ENCODE results near the gene WBP2. TPM values are rescaled to one million over a fixed set of nuclear protein-coding genes. Genes with fewer than 3 reads are reported as not detected.
A peak's percentile ranks its signal among the peaks of the same experiment; 100 is the strongest.
"Not testable (repeated sequence)": the region's sequence is repeated elsewhere in the genome, so short reads cannot be mapped to it uniquely, and the experiment has no call there.

The WBP2 gene
- total RNA-seq, 2 experiments from 2014 or later = 68.7 to 74.1 TPM

- H3K36me3 Mint-ChIP-seq (ENCODE audit: low read depth) = peaks cover 2% of the 10 kb centered on the region
- ChIA-PET CTCF (no interaction called here), POLR2A (interaction anchor here (1.2 kb wide), 1 partner anchor 9 kb away, joined by 3 read pairs; no protein-coding TSS in a partner anchor)
- H3K27ac Mint-ChIP-seq = peak overlapping the region; percentile 10
- H3K4me3 Mint-ChIP-seq = no peak overlapping the region
- ATAC-seq (no peak), DNase-seq (no peak)
- no peaks in the 10 kb centered on the region for H3K4me1 Mint-ChIP-seq
- H3K27me3 Mint-ChIP-seq = no peaks in the 10 kb centered on the region
- intact Hi-C loops (cut with DNase I, micrococcal nuclease) = loop anchor here in 1 of 2 experiments (2.0 kb wide), 1 partner anchor 22 kb away; no protein-coding TSS in a partner anchor
- H3K9me3 Mint-ChIP-seq (ENCODE audit: low read depth) = no peaks in the 10 kb centered on the region
These were observed 33.3 kb upstream of the WBP2 start for GRCh38 chr17:75888484-75888883.

GRCh38 chr17:75885860-75886259 is 30.7 kb upstream of the WBP2 start:
- H3K36me3 Mint-ChIP-seq (ENCODE audit: low read depth); POLR2A ChIA-PET; H3K27ac Mint-ChIP-seq; ATAC-seq; H3K4me3 Mint-ChIP-seq; H3K9me3 Mint-ChIP-seq (ENCODE audit: low read depth); intact Hi-C loops (cut with DNase I, micrococcal nuclease); DNase-seq; H3K27me3 Mint-ChIP-seq; H3K4me1 Mint-ChIP-seq: not testable (repeated sequence)
- CTCF ChIA-PET = interaction anchor here (0.7 to 1.8 kb wide), 2 partner anchors 10 to 24 kb away, joined by 3 to 5 read pairs; no protein-coding TSS in a partner anchor

GRCh38 chr17:75885431-75885830 is 30.3 kb upstream of the WBP2 start:
- Mint-ChIP-seq H3K27me3 (no peaks in the 10 kb centered on the region), H3K4me3 (no peak overlapping the region), H3K36me3 (ENCODE audit: low read depth) (no peaks in the 10 kb centered on the region), H3K9me3 (ENCODE audit: low read depth) (no peaks in the 10 kb centered on the region), H3K4me1 (no peaks in the 10 kb centered on the region), H3K27ac (no peak overlapping the region)
- ChIA-PET CTCF (interaction anchor here (1.2 to 1.8 kb wide), 2 partner anchors 10 to 24 kb away, joined by 4 to 5 read pairs; no protein-coding TSS in a partner anchor), POLR2A (no interaction called here)
- intact Hi-C loops (cut with DNase I, micrococcal nuclease) = no loop called here
- no peak for DNase-seq
- ATAC-seq = no peak

GRCh38 chr17:75881678-75882454 is 26.7 kb upstream of the WBP2 start:
- peaks cover 7% of the 10 kb centered on the region for H3K4me1 Mint-ChIP-seq

GRCh38 chr17:75880266-75880665 is 25.1 kb upstream of the WBP2 start:
- Mint-ChIP-seq H3K36me3 (ENCODE audit: low read depth) (peaks cover 8% of the 10 kb centered on the region), H3K4me1 (peaks cover 20% of the 10 kb centered on the region), H3K27ac (no peak overlapping the region), H3K4me3 (peak overlapping the region; percentile 12), H3K27me3 (peaks cover 2% of the 10 kb centered on the region), H3K9me3 (ENCODE audit: low read depth) (no peaks in the 10 kb centered on the region)
- no peak for ATAC-seq
- ChIA-PET CTCF (interaction anchor here (0.7 to 2.5 kb wide), 4 partner anchors 16 to 524 kb away, joined by 3 to 13 read pairs (median 5); partner anchors contain the start of gene TRIM65), POLR2A (interaction anchor here (0.7 kb wide), 1 partner anchor 853 kb away, joined by 3 read pairs; no protein-coding TSS in a partner anchor)
- intact Hi-C loops (cut with DNase I, micrococcal nuclease) = no loop called here
- no peak for DNase-seq

More at GRCh38 chr17:75881678-75882454, 26.7 kb upstream of the WBP2 start:
- Mint-ChIP-seq H3K9me3 (ENCODE audit: low read depth) (no peaks in the 10 kb centered on the region), H3K27me3 (peaks cover 2% of the 10 kb centered on the region), H3K36me3 (ENCODE audit: low read depth) (peaks cover 4% of the 10 kb centered on the region), H3K4me3 (no peak overlapping the region), H3K27ac (peak overlapping the region; percentile 16)
- intact Hi-C loops (cut with DNase I, micrococcal nuclease) = no loop called here
- DNase-seq (no peak), ATAC-seq (no peak)
- POLR2A ChIA-PET = no interaction called here
- CTCF ChIA-PET = interaction anchor here (0.5 to 1.1 kb wide), 4 partner anchors 8 to 440 kb away, joined by 3 to 5 read pairs (median 4); no protein-coding TSS in a partner anchor

- POLR2A ChIA-PET = interaction anchor here (0.6 to 1.8 kb wide), 5 partner anchors 15 to 100 kb away, joined by 3 to 9 read pairs (median 4); partner anchors contain the start of genes ACOX1, TEN1 and WBP2
- H3K27me3 Mint-ChIP-seq = peaks cover 2% of the 10 kb centered on the region
- H3K9me3 Mint-ChIP-seq (ENCODE audit: low read depth) = no peaks in the 10 kb centered on the region
- peaks cover 8% of the 10 kb centered on the region for H3K36me3 Mint-ChIP-seq (ENCODE audit: low read depth)
- DNase-seq (peak; percentile 55), ATAC-seq (peak; percentile 5)
- intact Hi-C loops (cut with DNase I, micrococcal nuclease) = no loop called here
- CTCF ChIA-PET = interaction anchor here (0.7 to 2.6 kb wide), 25 partner anchors 9 to 402 kb away, joined by 3 to 20 read pairs (median 4); partner anchors contain the start of genes FBF1, MRPL38, TRIM65 and WBP2
- H3K4me3 Mint-ChIP-seq = peak within 1 kb of the TSS; percentile 91
- H3K4me1 Mint-ChIP-seq = peaks cover 23% of the 10 kb centered on the region
- H3K27ac Mint-ChIP-seq = peak within 1 kb of the TSS; percentile 94
These were observed 23.3 kb upstream of the WBP2 start, which contains the start of gene TRIM47 for GRCh38 chr17:75878174-75878998. Gene TRIM47, minus strand, starts transcription at chr17:75878581. Its CDS starts 33 bp downstream, at chr17:75878548.

DNA sequence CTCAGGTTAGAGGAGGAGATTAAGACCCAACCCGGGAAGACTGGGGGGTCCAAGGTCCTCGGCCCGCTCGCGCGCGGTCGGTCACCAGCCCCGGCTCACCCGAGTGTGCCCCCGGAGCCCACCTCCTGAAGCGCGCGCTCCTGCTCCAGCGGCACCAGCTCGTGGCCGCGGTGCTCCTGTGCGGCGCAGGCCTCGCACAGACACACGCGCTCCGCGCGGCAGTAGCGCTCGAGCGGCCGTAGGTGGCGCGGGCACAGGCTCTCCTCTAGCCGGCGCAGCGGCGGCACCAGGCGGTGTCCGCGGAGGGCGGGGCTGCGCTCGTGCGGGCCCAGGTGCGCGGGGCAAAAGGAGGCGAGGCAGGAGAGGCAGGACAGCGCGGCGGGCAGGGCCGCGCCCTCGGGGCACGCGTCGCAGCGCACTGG is 22.6 kb upstream of the WBP2 start:
- intact Hi-C loops (cut with DNase I, micrococcal nuclease) = loop anchor here (1.0 to 2.0 kb wide), 4 partner anchors 19 to 508 kb away; partner anchors contain the start of gene TRIM65 (in 2 of the 2)
- peaks cover 26% of the 10 kb centered on the region for H3K4me1 Mint-ChIP-seq
- peaks cover 2% of the 10 kb centered on the region for H3K27me3 Mint-ChIP-seq

DNA sequence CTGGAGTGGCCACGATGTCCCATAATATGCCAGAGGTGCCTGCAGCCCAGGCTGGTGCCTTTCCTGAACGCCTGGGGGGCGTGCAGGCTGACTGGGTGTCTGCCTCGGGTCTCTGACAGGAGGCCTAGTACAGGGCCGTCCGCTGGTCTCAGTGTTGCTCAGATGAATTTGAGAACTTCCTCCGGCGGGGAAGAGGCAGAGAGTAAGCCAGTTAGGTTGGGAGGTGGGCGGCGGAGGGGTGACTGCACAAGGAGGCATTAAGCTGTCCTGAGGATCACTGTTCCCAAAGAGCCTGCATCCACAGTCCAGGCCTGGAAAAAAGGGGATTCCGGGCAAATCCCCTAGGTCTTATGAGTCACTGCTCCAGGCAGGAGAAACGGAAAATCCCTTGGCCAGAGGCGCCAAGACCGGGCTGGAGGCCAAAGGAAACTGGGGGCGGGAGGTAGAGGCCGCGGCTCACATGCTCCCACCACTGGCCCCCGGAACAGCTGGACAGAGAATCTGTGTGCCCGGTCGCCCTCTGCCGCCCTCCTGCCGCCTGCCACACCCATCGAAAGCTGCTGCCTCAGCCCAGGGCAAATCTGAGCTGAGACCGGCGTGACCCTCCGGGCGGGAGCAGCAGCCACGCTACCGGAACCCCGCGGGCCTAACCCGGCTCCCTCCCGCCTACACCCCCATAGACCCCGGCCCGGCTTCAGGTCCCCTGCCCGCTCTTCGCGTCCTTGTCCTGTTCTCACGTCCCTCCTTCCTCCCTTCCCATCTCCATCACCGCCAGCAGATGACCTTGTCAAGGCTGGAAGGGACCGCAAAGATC is 22.0 kb upstream of the WBP2 start:
- Mint-ChIP-seq H3K27me3 (peaks cover 2% of the 10 kb centered on the region), H3K4me3 (peak overlapping the region; percentile 91), H3K36me3 (ENCODE audit: low read depth) (peaks cover 8% of the 10 kb centered on the region), H3K9me3 (ENCODE audit: low read depth) (no peaks in the 10 kb centered on the region), H3K27ac (peak overlapping the region; percentile 94), H3K4me1 (peaks cover 32% of the 10 kb centered on the region)
- DNase-seq = peak; percentile 73
- CTCF ChIA-PET = interaction anchor here (0.6 to 2.6 kb wide), 19 partner anchors 12 to 528 kb away, joined by 3 to 20 read pairs (median 4); partner anchors contain the start of genes TRIM65 and WBP2
- POLR2A ChIA-PET = interaction anchor here (1.0 to 2.3 kb wide), 5 partner anchors 18 to 91 kb away, joined by 3 to 15 read pairs (median 4); partner anchors contain the start of gene WBP2
- intact Hi-C loops (cut with DNase I, micrococcal nuclease) = loop anchor here (1.0 to 2.0 kb wide), 7 partner anchors 19 to 508 kb away; partner anchors contain the start of genes TRIM65 (in 2 of the 2) and WBP2 (in 1 of the 2)
- ATAC-seq = peak; percentile 31

More for the DNA sequence above, 22.6 kb upstream of the WBP2 start:
- POLR2A ChIA-PET = interaction anchor here (1.0 to 1.8 kb wide), 5 partner anchors 19 to 101 kb away, joined by 3 to 9 read pairs (median 4); partner anchors contain the start of genes ACOX1, TEN1 and WBP2
- CTCF ChIA-PET = interaction anchor here (0.6 to 2.6 kb wide), 17 partner anchors 12 to 402 kb away, joined by 3 to 20 read pairs (median 4); partner anchors contain the start of genes TRIM65 and WBP2
- DNase-seq (peak; percentile 87), ATAC-seq (peak; percentile 72)
- H3K9me3 Mint-ChIP-seq (ENCODE audit: low read depth) = no peaks in the 10 kb centered on the region
- H3K27ac Mint-ChIP-seq = peak overlapping the region; percentile 94
- peak overlapping the region; percentile 91 for H3K4me3 Mint-ChIP-seq
- H3K36me3 Mint-ChIP-seq (ENCODE audit: low read depth) = peaks cover 8% of the 10 kb centered on the region

DNA sequence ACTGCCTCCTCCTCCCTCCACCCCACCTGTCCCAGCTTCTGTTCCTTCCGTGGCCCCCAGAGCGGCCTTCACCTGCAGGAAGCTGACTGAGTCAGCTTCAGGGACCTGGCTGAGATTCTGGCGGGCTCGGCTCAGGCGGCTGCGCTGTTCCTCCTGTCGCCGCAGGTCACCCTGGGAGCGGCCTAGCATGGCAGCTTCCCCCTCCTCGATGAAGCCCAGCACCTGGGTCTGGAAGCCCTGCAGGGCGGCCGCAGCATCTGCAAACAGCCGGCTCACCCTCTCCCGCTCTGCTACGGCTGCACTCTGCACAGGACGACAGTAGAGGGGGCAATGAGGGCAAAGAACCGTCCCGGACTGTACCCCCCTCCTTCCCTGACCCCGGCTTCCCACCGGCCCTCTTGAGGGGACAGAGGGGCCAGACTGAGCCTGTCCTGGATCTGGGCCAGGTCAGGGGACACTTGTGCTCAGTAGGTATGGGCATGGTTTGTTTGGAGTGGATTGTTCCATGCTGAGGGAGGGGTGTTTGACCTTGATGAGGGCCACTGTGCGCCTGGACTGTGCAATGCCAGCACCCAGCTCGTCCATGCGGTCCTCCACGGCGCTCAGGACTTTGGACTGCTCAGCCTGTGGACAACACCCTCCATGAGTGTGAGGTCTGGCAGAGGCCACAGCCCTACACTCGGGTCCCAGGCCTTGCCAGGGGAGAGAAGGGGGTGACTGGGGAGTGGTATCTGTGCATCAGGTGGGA is 21.2 kb upstream of the WBP2 start:
- Mint-ChIP-seq H3K4me1 (peaks cover 32% of the 10 kb centered on the region), H3K27ac (peak overlapping the region; percentile 94), H3K4me3 (peak overlapping the region; percentile 91), H3K36me3 (ENCODE audit: low read depth) (peaks cover 8% of the 10 kb centered on the region), H3K27me3 (peaks cover 2% of the 10 kb centered on the region), H3K9me3 (ENCODE audit: low read depth) (no peaks in the 10 kb centered on the region)
- intact Hi-C loops (cut with DNase I, micrococcal nuclease) = loop anchor here (1.0 to 2.0 kb wide), 4 partner anchors 20 to 90 kb away; partner anchors contain the start of genes TRIM65 (in 1 of the 2) and WBP2 (in 1 of the 2)
- POLR2A ChIA-PET = interaction anchor here (0.8 to 2.3 kb wide), 5 partner anchors 11 to 103 kb away, joined by 3 to 15 read pairs (median 4); partner anchors contain the start of gene WBP2
- ATAC-seq = peak; percentile 66
- CTCF ChIA-PET = interaction anchor here (0.7 to 2.6 kb wide), 19 partner anchors 12 to 243 kb away, joined by 3 to 20 read pairs (median 4); partner anchors contain the start of genes SMIM5, TRIM65, UNC13D and WBP2
- DNase-seq = peak; percentile 87

Measured in activated CD4-positive, alpha-beta T cell treated with anti-CD3 and anti-CD28 coated beads for 36 hours (primary cell).